PFSK-1 (cell line): ENCODE measurements around the gene KLK14.

Experiments
- POLR2AphosphoS5 ChIP-seq: IDR thresholded peaks from 2 replicates; pipeline ENCODE4 v1.6.1; 2012; ENCODE audit warnings: low read depth, mild to moderate bottlenecking, control low read depth, low read length, moderate library complexity
- REST ChIP-seq, 2 experiments: IDR thresholded peaks; 2 replicates each; pipeline versions ENCODE4 v1.6.1 to v1.8.0; 2011 to 2012; ENCODE audit warnings: low read depth in 2 of 2, low read length in 2 of 2, control low read depth in 1 of 2, inconsistent platforms in 1 of 2, mild to moderate bottlenecking in 1 of 2, moderate library complexity in 1 of 2; ENCODE audit not compliant: insufficient read depth in 1 of 2

GRCh38 chr19:51097166-51097738 is 14.6 kb upstream of the KLK14 start:
- no peak for TF ChIP-seq POLR2AphosphoS5
- TF ChIP-seq REST (IDR thresholded peaks at IDR 0.05; ENCODE audit: insufficient read depth in 1 of 2, low read depth in 2 of 2, low read length in 2 of 2) = no peak
